Subcutaneous adipose tissue (tissue), 4 donors: ENCODE measurements around the gene ATRIP. TPM values are rescaled to one million over a fixed set of nuclear protein-coding genes. Genes with fewer than 3 reads are reported as not detected.

Experiments
- total RNA-seq, 4 donors: library from RNA; depleted of rRNA; stranded (reverse); fragments of >200 nt; gene quantifications; one replicate each; pipeline ENCODE4 v1.1.0, GENCODE V29; 2016
- TF ChIP-seq, protein P1 (sequence below): fragments of 450-650 bp; IDR thresholded peaks from one replicate; pipeline ENCODE4 v1.5.1; 2016; ENCODE audit warnings: low read depth, mild to moderate bottlenecking, control low read depth, antibody characterized with exemption, moderate library complexity

ATRIP gene
- total RNA-seq, 4 donors from 2014 or later, result 4.1 to 10.7 (median 6.0) TPM

DNA sequence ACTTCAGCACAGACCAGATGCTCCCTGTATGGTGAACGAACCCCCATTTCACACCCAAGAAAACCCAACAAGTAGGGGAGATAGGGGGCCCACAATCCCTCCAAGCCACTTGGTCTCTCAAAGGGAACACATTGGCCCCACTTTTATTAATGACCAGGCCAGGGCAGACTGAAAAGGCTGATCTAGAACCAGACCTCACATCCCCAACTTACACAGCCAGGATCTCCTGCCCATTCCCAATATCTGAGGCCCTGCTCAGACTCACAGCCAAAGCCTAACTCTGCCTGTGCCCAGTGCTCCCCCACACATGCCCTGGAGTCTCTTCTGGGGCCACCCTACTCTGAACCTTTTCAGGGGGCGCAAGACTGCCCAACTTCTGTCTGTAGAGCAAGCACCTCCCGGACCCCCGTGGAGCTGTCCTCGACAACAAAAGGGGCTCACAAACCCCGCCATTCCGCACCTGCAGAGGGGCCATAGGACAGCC is 18.4 kb upstream of the ATRIP start:
- TF ChIP-seq, protein P1, sequence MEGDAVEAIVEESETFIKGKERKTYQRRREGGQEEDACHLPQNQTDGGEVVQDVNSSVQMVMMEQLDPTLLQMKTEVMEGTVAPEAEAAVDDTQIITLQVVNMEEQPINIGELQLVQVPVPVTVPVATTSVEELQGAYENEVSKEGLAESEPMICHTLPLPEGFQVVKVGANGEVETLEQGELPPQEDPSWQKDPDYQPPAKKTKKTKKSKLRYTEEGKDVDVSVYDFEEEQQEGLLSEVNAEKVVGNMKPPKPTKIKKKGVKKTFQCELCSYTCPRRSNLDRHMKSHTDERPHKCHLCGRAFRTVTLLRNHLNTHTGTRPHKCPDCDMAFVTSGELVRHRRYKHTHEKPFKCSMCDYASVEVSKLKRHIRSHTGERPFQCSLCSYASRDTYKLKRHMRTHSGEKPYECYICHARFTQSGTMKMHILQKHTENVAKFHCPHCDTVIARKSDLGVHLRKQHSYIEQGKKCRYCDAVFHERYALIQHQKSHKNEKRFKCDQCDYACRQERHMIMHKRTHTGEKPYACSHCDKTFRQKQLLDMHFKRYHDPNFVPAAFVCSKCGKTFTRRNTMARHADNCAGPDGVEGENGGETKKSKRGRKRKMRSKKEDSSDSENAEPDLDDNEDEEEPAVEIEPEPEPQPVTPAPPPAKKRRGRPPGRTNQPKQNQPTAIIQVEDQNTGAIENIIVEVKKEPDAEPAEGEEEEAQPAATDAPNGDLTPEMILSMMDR, result no peak

DNA sequence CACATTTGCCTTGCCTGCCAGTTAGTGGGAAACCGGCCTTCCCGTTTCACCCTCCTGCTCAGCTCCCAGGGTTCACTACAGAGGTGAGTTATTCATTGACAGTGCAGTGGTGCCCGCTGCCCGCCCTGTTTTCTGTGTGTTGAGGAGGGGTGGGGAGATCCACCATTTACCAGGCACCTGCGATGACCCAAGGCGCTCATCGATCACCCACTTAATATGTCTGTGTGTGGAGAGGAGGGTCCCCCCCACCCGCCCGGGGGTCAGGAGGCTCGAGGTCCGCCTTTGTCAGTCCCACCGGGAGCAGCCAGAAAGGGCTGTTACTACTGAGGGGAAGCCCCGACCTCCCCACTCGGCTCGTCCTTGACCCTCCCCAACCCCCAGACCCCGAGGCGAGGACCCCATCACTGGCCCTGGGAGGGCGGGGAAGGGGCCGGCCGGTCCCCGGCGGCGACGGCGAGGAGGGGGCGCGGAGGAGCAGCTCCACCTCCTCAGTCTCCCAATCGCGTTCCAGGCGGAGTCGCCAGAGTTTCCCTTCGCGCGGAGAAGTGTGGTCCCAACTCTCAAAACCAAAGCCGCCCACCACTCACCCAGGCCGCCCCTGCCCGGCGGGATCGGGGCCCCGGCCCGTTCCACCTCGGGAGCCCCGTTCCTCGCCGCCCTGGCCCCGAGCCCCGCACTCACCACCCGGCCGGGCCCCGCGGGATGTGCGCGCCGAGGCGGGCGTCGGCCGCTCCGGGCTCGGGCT is 17.8 kb upstream of the ATRIP start:
- TF ChIP-seq, protein P1, result no peak

DNA sequence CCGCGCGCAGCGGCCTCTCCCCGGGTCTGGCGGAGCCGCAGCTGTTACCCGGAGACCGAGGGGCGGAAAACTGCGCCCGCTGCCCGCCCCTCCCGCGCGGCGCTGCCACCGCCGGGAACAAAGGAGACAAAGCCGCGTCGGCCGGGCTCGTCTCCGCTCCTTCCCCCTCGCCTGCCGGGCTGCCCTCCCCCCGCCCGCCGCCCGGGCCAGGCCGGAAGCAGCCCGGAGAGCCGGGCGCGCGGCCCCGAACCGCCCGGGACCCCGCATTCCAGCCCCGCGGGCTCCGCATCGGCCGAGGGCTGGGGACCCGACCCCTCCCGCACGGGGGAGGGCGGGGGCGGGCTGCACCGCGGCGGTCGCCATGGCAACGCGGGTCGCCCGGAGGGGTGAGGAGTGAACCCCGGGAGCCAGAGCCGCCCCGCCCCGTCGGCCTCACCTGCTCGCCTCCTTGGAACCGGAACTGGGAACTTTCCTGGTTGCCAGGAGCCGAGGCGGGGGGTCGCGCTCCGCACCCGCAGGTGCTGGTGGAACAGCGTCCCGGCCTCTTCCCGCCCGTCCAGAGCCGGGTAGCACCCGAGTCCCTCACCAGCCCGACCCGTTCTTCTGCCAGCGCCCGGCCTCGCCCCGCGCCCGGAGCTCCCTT is 17.1 kb upstream of the ATRIP start:
- TF ChIP-seq, protein P1, result no peak

DNA sequence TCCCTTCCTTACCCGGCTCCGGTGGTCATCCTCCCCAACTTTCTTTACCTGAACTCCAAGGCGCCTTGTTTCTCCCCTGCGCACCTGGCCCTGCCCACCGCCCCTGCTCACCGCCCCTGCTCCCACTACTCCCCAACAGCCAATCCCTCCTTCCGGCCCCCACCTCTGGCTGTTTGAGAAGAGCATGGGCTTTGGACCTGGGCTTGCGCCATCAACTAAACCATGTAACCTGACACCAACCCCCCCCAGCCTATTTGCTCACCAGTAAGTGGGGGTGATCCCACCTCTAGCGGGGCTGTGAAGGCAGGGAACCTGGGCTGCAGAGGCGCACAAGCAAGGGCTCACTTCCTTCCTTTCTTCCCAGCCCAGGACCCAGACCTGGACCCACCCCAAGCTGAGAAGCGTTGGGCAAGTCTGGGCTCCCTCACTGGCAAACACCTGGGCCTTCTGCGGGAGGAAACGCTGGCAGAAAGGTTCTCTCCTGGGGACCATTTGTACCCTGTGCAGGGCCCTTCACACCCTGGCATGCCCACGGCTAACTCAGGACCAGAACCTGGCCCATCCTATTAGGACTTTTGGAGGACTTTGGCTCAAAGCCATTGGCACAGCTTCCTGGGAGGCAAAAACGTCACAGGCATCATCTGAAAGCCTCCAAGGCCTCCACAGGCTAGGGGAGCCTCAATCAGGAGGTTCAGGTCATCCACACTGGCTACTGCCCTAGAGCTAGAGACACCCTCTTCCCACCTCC is 16.4 kb upstream of the ATRIP start, which contains the start of gene PLXNB1:
PLXNB1 (minus strand) TSS at position 127 of the 748 bp plus-strand sequence. CDS start 5,475 bp downstream, outside the sequence.
- TF ChIP-seq, protein P1, result no peak

DNA sequence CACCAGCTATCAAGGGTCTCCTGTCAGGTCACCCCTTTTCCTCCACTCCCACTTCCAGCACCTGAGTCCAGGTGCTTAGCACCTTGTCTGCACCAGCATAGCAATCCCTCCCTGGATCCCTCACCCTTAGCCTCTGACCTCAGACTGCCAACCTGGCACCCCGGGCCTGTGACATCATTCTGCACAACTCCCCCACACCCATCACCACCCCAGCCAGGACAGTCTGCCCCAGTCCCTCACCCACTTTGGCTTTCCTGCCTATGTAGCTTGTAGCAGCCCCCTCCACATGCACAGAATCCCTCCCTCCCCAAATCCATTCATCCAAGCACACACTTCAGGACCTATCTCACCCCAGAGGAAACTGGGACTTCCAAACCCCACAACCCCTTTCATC is 15.8 kb upstream of the ATRIP start:
- TF ChIP-seq, protein P1, result no peak

DNA sequence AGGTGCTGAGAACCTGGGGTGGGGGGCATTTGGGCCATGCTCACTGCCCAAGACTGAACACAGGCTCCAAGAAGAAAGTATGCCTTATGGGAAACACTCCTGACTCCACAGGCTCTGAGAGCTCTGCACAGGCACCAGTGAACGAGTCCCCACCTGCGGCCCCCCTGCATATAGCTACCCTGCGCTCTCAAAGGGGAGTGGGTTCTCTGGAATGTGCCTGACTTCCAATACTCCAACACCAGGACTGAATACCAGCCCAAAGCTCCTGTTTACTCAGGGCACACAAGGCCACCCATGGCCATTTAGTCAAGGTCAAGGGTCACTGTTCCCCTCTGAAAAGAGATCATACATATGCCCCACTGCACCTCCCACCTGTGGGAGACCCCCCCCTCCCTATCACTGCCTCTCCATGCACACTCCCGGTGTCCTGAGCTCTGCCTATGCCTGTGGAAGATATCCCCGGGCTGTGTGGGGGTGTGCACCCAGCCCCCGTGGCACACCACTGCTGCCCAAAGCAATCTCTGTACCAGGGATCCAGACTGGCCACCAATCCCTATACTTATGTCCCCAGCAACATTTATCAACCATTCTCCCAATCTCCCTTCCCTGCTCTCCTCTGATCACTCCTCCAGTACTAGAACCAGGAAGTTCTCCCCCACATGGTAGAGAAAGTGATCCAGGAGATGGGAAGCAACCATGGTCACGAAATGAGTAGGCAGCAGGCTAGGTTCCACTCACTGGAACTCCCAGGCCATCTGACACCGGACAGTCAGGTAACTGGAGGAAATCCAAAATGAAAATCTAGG is 15.1 kb upstream of the ATRIP start:
- TF ChIP-seq, protein P1, result no peak
